Vagina (tissue), 2 donors: ENCODE results near the gene CCDC12. TPM values are rescaled to one million over a fixed set of nuclear protein-coding genes. Genes with fewer than 3 reads are reported as not detected.

Experiments
- DNase-seq, 2 donors: peaks; one replicate each; pipeline ENCODE4 v3.0.0-alpha.2; 2017; ENCODE audit errors: extremely low spot score in 2 of 2
- H3K27ac ChIP-seq: fragments of 200-600 bp; sonication (generic); one replicate; pipeline ENCODE4 v1.5.1; 2019
- H3K27me3 ChIP-seq: fragments of 200-600 bp; sonication (generic); one replicate; pipeline ENCODE4 v1.5.1; 2019
- H3K36me3 ChIP-seq, 2 donors: fragments of 200-600 bp; sonication (generic); one replicate each; pipeline ENCODE4 v1.5.1; 2017 to 2019
- H3K4me1 ChIP-seq: fragments of 200-600 bp; sonication (generic); one replicate; pipeline ENCODE4 v1.5.1; 2019
- H3K4me3 ChIP-seq, 2 donors: fragments of 200-600 bp; sonication (generic); 1 replicate in 1 of 2; 2 replicates in 1 of 2; pipeline ENCODE4 v1.5.1; 2016 to 2019
- H3K9me3 ChIP-seq: fragments of 200-600 bp; sonication (generic); one replicate; pipeline ENCODE4 v1.5.1; 2019
- POLR2A ChIP-seq, 2 donors: fragments of 450-650 bp; IDR thresholded peaks; one replicate each; pipeline ENCODE4 v1.6.1; 2017; ENCODE audit warnings: antibody characterized with exemption in 2 of 2, mild to moderate bottlenecking in 2 of 2, moderate library complexity in 2 of 2
- POLR2AphosphoS5 ChIP-seq, 2 donors: sonication (generic); formaldehyde crosslinking; IDR thresholded peaks; one replicate each; pipeline ENCODE4 v1.9.0; 2017; ENCODE audit warnings: antibody characterized with exemption in 2 of 2, mild to moderate bottlenecking in 2 of 2, low read depth in 1 of 2; ENCODE audit not compliant: insufficient read depth in 1 of 2
- intact Hi-C: fragments of 100-400 bp; cut with DNase I; formaldehyde crosslinking; loops from one replicate; pipeline ENCODE4 v1.15.1; 2023
- total RNA-seq: library from RNA; depleted of rRNA; stranded (reverse); fragments of >200 nt; gene quantifications from one replicate; pipeline ENCODE4 v1.2.3, GENCODE V29; 2016
- TF ChIP-seq, protein P1 (sequence below), 3 experiments: fragments of 450-650 bp in 2 of 3; fragments of 200-600 bp in 1 of 3; sonication (generic) in 1 of 3; IDR thresholded peaks; one replicate each; pipeline ENCODE4 v1.5.1; 2017 to 2019; ENCODE audit warnings: antibody characterized with exemption in 3 of 3, mild to moderate bottlenecking in 2 of 3, moderate library complexity in 2 of 3

CCDC12 gene
- total RNA-seq, 1 donor from 2014 or later: 55.5 TPM

- no peak overlapping the region for H3K4me3 ChIP-seq
- no peaks in the 10 kb centered on the region for H3K9me3 ChIP-seq
- no peaks in the 10 kb centered on the region for H3K27me3 ChIP-seq
- H3K36me3 ChIP-seq: no peaks in the 10 kb centered on the region
- H3K27ac ChIP-seq: no peak overlapping the region
- peaks cover 92% of the 10 kb centered on the region for H3K4me1 ChIP-seq
- no peak for DNase-seq
- TF ChIP-seq POLR2A (IDR thresholded peaks at IDR 0.05): no peak
- TF ChIP-seq POLR2AphosphoS5 (IDR thresholded peaks at IDR 0.05; ENCODE audit: insufficient read depth in 1 of 2, low read depth in 1 of 2): no peak
- TF ChIP-seq, protein P1, sequence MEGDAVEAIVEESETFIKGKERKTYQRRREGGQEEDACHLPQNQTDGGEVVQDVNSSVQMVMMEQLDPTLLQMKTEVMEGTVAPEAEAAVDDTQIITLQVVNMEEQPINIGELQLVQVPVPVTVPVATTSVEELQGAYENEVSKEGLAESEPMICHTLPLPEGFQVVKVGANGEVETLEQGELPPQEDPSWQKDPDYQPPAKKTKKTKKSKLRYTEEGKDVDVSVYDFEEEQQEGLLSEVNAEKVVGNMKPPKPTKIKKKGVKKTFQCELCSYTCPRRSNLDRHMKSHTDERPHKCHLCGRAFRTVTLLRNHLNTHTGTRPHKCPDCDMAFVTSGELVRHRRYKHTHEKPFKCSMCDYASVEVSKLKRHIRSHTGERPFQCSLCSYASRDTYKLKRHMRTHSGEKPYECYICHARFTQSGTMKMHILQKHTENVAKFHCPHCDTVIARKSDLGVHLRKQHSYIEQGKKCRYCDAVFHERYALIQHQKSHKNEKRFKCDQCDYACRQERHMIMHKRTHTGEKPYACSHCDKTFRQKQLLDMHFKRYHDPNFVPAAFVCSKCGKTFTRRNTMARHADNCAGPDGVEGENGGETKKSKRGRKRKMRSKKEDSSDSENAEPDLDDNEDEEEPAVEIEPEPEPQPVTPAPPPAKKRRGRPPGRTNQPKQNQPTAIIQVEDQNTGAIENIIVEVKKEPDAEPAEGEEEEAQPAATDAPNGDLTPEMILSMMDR (IDR thresholded peaks at IDR 0.05): no peak
- intact Hi-C loops: no loop called here
Observed at GRCh38 chr3:46953234-46954010, 23.1 kb downstream of the CCDC12 start.

- H3K36me3 ChIP-seq: no peaks in the 10 kb centered on the region
- H3K9me3 ChIP-seq: no peaks in the 10 kb centered on the region
- intact Hi-C loops: no loop called here
- H3K4me3 ChIP-seq: no peak overlapping the region
- no peak for TF ChIP-seq POLR2AphosphoS5 (IDR thresholded peaks at IDR 0.05; ENCODE audit: insufficient read depth in 1 of 2, low read depth in 1 of 2)
- TF ChIP-seq POLR2A (IDR thresholded peaks at IDR 0.05): no peak
- TF ChIP-seq, protein P1 (IDR thresholded peaks at IDR 0.05): no peak
- DNase-seq: no peak
- peaks cover 93% of the 10 kb centered on the region for H3K4me1 ChIP-seq
- H3K27me3 ChIP-seq: no peaks in the 10 kb centered on the region
- no peak overlapping the region for H3K27ac ChIP-seq
Observed at GRCh38 chr3:46952813-46953212, 23.7 kb downstream of the CCDC12 start.

DNA sequence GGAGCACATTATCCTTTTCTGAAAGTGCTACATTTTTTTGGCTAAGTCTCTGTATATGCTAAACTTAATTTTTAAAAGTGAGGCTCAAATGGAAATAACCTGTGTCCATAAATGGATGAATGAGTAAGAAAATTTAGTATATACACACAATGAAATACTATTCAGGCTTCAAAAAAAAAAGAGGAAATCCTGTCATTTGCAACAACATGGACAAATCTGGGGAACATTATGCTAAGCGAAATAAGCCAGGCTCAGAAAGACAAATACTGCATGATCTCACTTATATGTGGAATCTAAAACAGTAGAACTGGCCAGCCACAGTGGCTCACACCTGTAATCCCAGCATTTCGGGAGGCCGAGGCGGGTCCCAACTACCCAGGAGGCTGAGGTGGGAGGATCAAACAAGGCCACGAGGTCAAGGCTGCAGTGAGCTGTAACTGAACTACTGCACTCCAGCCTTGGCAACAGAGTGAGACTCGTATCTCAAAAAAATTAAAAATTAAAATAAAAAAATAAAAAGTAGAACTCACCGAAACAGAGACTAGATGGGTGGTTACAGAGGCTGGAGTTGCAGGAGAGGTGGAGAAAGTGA is 25.8 kb downstream of the CCDC12 start:
- Histone ChIP-seq H3K27me3 (no peaks in the 10 kb centered on the region), H3K27ac (no peak overlapping the region), H3K4me3 (no peak overlapping the region), H3K9me3 (no peaks in the 10 kb centered on the region), H3K4me1 (peaks cover 93% of the 10 kb centered on the region), H3K36me3 (no peaks in the 10 kb centered on the region)
- DNase-seq: no peak
- TF ChIP-seq, protein P1 (IDR thresholded peaks at IDR 0.05): no peak
- TF ChIP-seq POLR2A (IDR thresholded peaks at IDR 0.05): no peak
- TF ChIP-seq POLR2AphosphoS5 (IDR thresholded peaks at IDR 0.05; ENCODE audit: insufficient read depth in 1 of 2, low read depth in 1 of 2): no peak
- intact Hi-C loops: no loop called here

DNA sequence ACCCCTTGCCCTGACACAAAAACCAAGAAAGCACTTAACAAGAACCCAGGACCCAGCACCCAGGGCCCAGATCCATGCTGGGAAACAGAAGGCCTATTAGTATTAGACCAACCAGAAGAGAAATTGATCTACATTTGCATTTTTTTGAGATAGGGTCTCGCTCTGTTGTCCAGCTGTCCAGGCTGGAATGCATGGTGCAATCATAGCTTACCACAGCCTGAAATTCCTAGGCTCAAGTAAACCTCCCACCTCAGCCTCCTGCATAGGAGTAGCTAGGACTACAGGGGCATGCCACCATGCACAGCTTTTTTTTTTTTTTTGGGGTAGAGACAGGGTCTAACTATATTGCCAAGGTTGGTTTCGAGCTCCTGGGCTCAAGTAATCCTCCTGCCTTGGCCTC is 26.4 kb downstream of the CCDC12 start:
- H3K27ac ChIP-seq: peak overlapping the region; percentile 77
- no peak overlapping the region for H3K4me3 ChIP-seq
- no peaks in the 10 kb centered on the region for H3K27me3 ChIP-seq
- no peak for DNase-seq
- no peaks in the 10 kb centered on the region for H3K36me3 ChIP-seq
- H3K9me3 ChIP-seq: no peaks in the 10 kb centered on the region
- peaks cover 93% of the 10 kb centered on the region for H3K4me1 ChIP-seq
- TF ChIP-seq POLR2AphosphoS5 (IDR thresholded peaks at IDR 0.05; ENCODE audit: insufficient read depth in 1 of 2, low read depth in 1 of 2): no peak
- no peak for TF ChIP-seq POLR2A (IDR thresholded peaks at IDR 0.05)
- TF ChIP-seq, protein P1 (IDR thresholded peaks at IDR 0.05): no peak
- intact Hi-C loops: no loop called here
